ENCODE results near the gene LTO1.
A peak's percentile ranks its signal among the peaks of the same experiment; 100 is the strongest.

The LTO1 gene, protein sequence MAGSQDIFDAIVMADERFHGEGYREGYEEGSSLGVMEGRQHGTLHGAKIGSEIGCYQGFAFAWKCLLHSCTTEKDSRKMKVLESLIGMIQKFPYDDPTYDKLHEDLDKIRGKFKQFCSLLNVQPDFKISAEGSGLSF

DNA sequence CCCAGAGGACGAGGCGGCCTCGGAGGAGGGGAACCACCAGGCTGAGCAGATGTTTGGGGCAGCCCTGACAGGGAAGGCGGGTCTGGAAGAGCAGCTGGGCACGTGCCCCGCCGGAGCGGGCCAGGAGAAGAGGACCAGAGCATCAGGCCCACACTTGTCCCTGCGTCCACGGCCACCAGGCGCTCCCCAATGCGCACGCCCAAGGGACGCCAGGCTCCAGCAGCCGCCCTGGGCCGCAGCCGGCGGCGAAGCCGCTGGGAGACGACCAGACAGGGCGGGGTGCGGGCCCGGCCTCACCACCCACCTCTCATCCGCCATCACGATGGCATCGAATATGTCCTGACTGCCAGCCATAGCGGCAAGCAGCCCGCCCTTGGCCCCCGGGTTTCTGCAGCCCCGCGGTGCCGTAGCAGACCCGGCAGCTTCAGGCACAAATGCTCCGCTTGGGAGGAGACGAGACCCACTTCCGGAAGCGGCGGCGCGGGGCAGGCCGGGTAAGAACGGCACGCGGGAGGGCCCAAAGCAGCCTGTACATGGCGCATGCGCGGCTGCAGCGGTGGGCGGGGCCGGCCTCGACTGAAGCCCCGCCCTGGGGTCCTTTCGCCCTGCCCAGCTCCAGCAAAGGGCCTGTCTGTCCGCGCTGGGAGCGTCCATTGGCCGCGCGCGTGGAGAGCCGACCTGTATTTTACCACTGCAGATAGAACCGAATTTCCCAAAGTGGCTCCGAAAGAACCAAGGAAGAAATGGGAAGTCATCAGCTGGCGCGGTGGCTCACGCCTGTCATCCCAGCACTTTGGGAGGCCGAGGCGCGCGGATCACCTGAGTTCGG, at the start of gene LTO1:
Gene LTO1 (minus strand): TSS at position 468 of the 829 bp plus-strand sequence. CDS start 114 bp downstream, at position 354.
- peak; percentile 96 for DNase-seq (ENCODE audit: low read depth)

DNA sequence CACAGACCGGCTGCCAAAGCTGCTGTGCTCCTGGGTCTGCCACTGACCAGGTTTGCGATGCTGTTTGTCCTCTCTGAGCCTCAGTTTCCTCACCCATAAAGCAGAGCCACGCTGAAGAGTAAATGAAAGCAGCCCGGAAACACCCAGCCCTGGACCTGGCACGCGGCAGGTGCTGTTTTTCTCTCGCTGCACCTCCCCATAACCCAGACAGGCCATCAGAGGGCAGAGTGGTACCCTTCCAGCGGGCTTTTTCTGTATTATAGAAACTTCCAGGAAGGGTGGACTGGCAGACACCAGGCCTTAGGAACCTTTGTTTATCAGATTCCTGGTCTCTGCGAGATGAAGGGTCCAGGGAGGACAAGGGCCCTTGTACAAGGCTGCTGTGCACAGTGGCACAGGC, 46.6 kb upstream of the LTO1 start:
- no peak for DNase-seq (ENCODE audit: low read depth)

DNA sequence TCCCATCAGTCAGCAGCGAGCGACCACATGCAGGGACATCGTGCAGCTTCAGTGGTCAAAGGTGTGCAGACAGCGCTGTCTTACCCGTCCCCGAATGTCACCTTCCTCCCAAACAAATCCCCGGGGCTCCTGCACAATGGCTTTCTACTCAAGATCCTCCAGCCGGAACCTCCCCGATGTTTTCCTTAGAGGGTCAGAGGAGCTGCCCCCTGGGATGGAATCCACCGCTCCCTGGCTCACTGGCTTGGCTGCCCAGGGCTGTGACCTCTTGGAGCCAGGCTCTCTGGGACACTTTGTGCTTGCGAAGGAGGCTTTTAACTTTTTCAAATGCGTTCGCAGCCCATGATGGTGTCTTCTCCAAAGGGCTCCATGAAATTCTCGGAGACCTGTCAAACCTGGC, 46.0 kb upstream of the LTO1 start:
- DNase-seq (ENCODE audit: low read depth) = no peak

DNA sequence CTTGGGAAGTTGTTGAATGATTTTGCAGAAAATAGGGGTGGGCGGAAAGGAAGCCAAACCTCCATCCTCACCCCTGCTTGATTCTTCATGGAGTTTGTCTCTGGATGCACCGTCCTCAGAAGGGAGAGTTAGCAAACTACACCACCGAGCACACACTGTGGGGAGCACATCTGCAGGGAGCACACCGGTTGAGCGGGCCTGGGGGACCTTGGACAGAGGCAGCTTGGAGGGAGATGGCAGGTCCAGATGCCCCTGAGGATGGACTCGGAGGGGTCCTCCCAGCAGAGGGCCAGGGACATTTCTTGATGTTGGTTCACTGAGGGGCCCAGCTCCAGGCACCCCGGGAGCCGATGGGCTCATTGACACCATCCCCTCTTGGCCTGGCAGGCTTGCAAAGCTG, 43.8 kb upstream of the LTO1 start:
- no peak for DNase-seq (ENCODE audit: low read depth)

DNA sequence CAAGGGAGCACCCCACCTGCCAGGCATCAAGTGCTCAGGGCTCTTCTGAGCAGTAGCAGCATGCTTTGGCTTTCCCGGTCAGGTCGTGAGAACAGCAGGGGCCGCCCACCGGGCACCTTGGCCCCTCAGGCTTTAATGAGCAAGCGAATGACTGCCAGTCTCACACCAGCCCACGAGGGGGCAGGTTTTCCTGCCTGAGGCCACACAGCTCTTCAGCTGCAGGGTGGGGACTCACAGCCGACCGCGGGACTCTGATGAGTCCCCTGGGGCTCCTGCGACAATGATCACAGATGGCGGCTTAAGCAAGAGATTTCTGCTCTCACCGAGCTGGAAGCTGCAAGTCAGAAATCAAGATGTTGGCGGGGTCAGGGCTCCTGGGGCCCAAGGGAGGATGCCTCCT, 43.0 kb upstream of the LTO1 start:
- no peak for DNase-seq (ENCODE audit: low read depth)

DNA sequence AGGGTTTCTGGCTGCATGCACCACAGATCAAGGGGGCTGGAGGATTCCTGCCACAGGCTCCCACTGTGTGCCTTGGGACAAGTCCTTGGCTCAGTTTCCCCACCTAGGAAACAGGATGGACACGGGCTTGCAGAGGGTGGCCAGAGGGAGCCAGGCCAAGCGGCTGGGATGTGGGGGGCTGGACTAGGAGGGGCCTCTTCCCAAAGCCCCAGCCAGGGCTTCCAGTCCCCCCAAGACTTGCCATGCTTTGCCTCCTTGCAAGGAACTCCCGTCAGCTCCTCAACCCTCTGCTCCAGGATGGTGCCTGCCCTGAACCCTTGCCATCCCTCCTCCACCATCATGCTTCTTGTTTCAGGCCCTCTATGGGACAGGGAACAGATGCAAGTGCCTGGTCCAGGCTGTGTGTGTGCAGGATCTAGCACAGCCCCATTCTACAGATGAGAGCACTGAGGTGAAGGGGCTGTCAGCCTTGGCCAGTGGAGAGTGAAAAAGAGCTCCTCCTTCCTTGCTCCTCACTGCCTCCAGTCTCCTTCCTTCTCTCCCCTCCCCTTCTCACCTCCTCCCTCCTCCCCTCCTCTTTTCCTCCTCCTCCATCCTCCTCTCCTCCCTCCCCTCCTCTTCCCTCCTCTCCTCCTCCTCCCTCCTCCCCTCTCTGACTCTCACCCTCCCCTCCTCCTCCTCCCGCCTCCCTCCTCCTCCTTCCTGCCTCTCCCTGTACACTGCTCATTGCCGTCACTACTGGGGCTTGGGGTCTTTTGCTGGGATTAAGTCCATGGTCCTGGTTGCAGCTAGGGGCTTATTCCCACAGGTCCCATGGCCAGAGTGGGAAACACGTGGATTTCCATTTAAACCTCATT, 42.0 kb upstream of the LTO1 start:
- DNase-seq (ENCODE audit: low read depth) = no peak

DNA sequence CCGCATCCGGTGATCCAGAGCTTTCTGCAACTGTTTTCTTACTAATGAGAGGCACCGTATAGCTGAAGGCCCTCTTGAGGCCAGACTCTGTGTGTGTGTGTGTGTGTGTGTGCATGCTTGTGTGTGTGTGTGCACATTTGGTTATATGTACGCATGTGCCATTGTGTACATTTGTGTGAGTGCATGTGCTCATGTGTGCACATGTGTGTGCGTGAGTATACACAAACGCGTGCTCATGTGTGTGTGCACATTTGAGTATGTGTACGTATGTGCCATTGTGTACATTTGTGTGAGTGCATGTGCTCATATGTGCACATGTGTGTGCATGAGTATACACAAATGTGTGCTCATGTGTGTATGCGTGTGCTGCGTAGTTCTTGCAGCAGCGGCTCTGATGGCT, 40.9 kb upstream of the LTO1 start:
- no peak for DNase-seq (ENCODE audit: low read depth)

DNA sequence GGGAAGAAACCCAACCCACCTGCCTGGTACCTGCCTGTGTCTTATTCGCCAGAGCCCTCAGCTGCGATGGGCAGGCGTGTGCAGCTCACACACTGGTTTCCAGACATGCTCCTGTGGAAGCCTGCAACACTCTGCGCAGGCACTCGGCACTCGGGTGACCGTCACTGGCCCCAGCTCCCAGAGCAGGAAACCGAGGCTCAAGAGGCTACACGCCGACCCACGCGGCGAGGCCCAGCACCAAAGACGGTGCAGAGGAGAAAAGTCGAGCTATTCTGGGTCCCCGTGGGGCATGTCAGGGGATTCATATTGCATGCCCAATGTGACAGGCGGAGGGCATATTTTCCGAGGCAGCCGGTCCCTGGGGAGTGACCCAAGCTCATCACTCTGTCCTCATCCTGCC, 40.3 kb upstream of the LTO1 start:
- DNase-seq (ENCODE audit: low read depth) = no peak

DNA sequence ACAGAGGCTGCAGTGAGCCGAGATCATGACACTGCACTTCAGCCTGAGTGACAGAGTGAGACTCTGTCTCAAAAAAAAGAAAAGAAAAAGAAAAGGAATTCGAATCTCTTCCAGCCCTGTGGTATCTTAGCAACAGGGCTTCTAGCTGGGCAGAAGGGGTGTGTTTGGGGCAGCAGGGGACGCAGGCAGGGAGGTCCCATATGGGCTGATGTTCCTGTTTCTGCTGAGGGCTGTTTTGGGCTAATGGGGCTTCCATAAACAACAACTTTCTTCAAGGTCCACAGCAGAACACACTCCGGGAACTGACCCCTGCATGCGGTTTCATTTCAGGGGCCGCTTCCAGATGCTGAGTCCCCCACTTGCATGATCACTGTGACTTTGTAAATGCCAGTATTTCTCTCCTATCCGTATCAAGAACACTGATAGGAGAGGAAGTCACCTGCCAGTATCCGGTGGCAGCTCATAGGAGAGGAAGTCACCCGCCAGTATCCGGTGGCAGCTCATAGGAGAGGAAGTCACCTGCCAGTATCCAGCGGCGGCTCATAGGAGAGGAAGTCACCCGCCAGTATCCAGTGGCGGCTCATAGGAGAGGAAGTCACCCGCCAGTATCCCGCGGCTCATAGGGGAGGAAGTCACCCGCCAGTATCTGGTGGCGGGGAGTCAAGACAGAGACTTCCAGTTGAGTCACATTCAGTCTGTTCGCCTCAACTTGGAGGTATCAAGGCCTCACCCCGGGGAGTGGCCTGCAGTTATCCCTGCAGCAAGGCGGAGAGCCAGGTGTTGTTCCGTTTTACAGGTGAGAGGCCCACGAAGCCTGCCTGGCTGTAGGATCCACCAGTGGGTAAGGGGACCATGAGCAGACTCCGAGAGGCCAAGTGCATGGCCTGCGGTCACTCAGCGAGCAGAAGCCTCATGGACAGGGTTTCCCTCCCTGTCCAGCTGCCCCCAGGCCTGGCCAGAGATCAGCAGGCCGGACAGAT, 37.0 kb upstream of the LTO1 start:
- DNase-seq (ENCODE audit: low read depth) = no peak

DNA sequence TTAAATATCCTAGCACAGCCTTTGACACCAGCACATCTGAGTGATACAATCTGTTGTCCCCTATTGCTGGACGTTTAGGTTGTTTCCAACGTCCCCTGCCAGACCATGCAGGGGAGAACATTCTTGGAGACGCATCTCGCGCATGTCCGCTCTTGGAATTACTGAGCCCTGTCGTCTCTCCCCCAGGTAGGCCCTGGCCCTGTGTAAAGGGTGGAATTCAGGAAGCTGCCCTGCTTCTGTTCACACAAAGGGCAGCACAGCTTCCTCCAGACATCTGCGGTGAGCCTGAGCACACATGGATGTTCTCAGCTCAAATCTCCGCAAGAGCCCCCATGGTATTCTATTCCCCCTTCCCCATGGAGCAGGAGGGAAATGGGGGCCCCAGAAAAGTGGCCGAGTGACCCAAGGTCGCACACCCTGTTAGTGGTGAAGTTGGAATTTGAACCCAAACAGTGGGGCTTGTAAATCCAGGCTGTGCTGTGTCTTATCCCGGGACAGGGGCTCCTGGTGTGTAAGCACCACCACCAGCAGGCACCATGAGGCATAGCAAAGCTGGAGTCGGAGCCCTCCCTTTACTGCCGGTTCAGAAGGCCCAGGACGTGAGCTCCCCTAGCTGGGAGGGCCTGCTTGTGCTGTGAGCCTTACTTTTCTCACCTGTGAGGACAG, 33.7 kb upstream of the LTO1 start:
- no peak for DNase-seq (ENCODE audit: low read depth)

DNA sequence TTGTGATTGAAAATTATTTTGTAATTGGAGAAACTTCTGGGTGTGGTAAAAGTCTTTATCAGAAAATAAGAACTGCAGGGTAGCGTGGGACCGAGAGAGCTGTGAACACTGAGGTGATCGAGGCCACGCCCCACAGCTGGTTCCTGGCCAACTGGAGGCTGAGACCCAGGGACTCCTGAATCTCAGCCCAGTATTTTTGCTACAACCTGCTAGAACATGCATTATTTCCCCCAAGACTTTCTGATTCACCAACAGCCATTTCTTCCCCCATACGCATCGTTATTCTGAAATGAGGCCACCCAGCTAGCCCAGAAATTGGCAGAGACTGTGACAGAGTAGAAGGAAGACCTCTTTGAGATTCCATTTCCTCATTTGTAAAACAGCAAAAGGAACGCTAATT, 32.0 kb upstream of the LTO1 start:
- DNase-seq (ENCODE audit: low read depth) = no peak

DNA sequence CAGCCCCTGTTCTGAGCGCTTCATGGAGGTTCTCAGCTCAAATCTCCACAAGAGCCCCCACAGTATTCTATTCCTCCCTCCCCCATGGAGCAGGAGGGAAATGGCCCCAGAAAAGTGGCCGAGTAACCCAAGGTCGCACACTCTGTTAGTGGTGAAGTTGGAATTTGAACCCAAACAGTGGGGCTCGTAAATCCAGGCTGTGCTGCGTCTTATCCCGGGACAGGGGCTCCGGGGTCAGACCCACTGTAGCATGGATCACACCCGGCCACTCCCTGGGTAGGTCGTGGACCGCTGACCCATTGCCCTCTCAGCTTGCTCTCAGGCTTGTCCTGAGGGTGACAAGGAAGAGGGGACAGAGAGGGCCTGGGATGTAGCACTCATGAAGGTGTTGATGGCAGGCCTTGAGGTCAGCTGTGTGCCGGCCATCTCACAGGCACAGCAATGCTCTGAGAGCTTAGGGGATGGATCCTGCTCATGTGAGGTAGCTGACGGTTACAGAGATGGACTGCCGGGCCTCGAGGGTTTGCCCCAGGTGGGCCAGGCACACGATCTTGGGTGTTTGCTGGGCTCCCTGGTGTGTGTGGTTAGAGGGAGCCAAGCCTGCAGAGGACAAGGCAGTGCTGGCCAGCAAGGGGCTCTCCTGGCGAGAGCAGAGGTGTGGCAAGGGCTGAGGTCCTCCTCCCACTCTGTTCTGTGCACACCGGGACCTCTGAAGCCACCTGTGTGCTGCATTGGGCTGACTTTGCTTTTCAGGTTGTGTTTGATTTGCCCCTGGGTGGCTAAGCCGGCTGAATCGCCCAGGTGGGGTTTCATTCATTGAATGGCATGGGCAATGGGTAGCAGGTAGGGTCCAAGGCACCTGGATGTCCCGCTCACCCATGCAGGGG, 31.0 kb upstream of the LTO1 start:
- DNase-seq (ENCODE audit: low read depth) = no peak

DNA sequence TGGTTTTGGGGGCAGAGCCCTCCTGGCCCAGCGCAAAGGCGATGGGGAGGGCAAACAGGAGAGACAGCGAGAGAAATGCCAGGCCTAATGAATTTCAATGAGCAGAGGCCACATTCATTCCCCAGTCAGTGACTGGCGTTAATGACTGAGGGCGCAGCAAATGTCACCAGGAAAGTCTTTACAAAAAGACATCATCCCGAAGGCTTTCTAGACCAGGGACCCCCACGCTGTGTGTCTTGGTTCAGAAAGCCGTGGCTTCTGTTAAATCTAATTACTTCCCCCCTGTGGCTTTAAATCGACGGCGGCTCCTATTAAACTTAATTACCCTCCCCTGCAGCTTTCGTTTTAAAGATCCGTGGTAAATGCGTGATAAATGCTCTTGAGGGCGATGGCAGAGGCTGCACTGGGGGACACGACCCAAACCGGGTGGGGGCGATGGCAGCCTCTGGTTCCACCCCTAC, 30.2 kb upstream of the LTO1 start:
- no peak for DNase-seq (ENCODE audit: low read depth)

DNA sequence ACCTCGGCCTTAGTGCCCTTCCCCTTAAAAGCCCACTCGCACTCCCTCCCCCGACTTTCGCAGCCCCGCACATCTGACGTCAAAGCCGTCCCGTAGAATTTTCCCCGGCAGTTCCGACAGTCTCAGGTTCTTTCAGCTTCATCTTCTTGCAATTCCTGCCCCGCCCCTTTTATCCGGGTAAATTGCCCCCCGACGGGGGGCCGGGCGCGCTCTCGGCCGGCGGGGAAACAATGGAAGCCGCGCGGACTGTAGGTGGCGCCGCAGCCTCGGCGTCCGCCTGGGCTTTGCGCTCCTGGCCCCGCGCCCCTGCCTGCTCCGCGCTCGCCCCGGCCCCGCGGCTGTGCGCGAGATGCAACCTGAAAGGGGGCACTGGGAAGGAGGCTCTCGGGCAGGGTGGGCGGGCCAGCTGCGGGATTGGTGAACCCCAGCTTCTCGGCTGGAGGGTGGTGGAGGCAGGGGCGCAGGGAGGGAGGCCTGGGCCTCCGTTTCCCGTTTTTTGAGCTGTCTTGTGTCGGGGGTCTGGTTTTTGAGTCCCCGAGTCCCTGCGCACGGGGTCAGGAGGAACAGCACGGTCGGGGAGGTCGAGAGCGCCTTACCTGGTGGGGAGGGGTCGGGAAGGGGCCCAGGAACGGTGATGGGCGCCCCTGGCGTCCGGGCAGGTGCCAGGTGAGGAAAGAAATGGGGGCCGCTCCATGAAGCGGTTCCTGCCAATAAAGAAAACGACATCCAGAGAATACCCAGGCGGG, 29.5 kb upstream of the LTO1 start:
- no peak for DNase-seq (ENCODE audit: low read depth)

DNA sequence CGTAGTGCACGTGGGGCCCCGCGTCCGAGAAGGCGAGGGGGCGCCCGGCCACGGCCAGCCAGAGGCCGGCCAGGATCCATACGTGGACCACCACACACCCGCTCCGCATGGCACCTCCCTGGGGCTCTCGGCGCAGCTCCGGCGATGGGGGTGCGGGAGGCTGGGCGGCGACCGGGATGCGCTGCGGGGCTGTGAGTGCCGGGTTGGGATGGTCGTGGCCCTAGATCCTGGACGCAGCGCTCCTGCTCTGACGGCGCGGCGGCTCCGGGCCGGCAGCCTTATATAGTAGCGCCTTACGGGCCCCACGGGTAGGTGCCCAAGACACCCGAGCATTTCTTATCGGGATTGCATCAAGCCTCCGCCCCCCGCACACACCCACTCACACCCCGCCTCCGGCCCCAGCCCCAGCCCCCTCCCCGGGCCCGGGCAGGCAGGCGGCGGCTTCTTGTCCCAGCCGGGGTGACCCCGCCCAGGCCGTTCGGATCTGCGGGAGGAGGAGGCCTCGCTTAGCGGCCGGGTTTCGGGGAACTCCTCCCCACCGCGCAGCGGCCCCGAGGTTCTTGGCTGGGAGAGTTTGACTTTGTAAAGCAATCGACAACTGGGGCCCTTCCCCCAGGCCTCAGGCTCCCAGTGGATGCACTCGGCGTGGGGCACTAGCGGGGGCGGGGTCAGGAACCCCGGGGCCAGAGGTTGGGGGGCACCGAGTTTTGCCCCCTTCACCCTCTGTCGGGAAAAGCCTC, 28.8 kb upstream of the LTO1 start, which contains the start of gene FGF19:
Gene FGF19 (minus strand): TSS at position 255 of the 740 bp plus-strand sequence. CDS start 146 bp downstream, at position 109.
- DNase-seq (ENCODE audit: low read depth) = no peak

DNA sequence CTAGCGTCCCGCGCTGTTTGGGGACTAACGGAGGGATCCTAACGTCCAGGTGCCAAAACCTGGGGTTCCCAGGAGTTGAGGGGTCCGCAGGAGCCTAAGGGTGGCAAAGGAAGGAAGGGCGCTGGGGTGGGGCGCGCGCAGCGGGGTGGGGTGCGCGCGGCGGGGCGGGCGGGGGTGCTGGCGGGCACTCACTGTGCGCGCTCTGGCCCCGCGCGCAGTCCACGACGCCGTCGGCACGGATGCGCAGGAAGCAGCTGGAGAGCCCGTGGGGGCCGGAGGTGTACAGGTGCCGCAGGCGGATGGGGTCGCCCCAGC, 28.3 kb upstream of the LTO1 start:
- DNase-seq (ENCODE audit: low read depth) = no peak

DNA sequence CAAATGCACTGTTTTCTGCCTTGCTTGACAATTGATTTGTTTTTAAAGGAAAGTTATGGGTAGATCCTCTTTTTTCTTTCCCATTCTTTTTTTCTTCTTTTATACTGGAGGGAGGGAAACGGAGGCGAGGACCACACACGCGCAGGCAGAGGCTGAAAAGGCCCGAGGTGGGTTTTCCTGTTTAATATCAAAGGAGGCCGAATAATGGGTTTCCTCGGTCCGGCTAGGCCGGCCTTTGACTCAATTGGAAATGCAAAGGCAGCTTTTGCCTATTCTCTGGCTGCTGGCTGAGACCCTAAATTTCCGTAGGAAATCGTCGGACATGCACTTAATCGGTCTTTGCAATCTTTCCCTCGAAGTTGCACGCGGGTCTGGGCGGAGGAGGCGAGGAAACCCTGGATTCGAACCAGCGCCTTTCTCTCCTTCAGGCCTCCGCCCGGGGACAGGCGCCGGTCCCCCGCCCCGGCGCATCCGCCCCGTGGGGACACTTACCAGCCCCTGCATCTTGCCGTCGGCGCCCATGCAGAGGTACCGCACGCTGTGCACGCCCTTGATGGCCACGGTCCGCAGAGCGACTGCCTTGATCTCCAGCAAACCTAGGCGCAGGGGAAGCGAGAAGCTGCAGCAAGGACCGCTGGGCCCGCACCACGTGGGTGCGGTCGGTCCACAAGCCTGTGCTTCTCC, 27.8 kb upstream of the LTO1 start:
- no peak for DNase-seq (ENCODE audit: low read depth)

DNA sequence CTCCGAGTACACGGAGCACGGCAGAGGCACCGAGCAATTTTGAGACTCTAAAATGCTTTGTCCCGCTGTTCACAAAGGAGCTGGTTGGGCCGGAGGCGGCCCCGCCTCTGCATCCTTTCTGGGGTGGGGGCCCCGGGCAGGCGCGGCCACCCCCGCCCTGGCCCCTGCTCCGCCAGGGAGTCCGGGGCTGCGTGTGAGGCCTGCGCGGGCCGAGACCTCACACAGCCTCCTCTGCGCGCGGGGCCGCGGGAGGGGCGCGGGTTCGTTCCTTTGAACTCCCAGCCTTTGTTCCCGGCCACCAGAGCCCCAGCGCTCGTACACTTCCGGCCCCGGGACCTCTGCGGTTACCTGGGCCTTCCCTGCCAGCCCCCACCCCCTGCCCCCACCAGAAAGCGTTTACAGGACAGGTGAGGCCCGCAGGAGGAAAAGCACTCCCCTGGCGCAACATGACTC, 27.1 kb upstream of the LTO1 start:
- no peak for DNase-seq (ENCODE audit: low read depth)

Data from activated T-cell treated with anti-CD3 and anti-CD28 coated beads for 1 hour (primary cell).